ENCODE data around the gene ARID5B.
"Not testable (repeated sequence)": the region's sequence is repeated elsewhere in the genome, so short reads cannot be mapped to it uniquely, and the experiment has no call there.

Gene ARID5B

GRCh38 chr10:61900829-61901792 is at the start of gene ARID5B:
Gene ARID5B (plus strand): TSS chr10:61901699. CDS start chr10:61901710, 11 bp downstream.
- peak; percentile 10 for DNase-seq

GRCh38 chr10:61852261-61852660 is 49.2 kb upstream of the ARID5B start:
- no peak for DNase-seq

GRCh38 chr10:61855771-61856170 is 45.7 kb upstream of the ARID5B start:
- DNase-seq = no peak

GRCh38 chr10:61857746-61858145 is 43.8 kb upstream of the ARID5B start:
- no peak for DNase-seq

- no peak for DNase-seq
Observed at GRCh38 chr10:61859786-61860185, 41.7 kb upstream of the ARID5B start.

- no peak for DNase-seq
Observed at GRCh38 chr10:61860964-61861758, 40.3 kb upstream of the ARID5B start.

- no peak for DNase-seq
Observed at GRCh38 chr10:61863981-61864380, 37.5 kb upstream of the ARID5B start.

GRCh38 chr10:61866700-61867368 is 34.7 kb upstream of the ARID5B start:
- no peak for DNase-seq

- not testable (repeated sequence) for DNase-seq
Observed at GRCh38 chr10:61867374-61867773, 34.1 kb upstream of the ARID5B start.

- DNase-seq = not testable (repeated sequence)
Observed at GRCh38 chr10:61867817-61868216, 33.7 kb upstream of the ARID5B start.

- no peak for DNase-seq
Observed at GRCh38 chr10:61869041-61869675, 32.3 kb upstream of the ARID5B start.

GRCh38 chr10:61869774-61870525 is 31.5 kb upstream of the ARID5B start:
- DNase-seq = no peak

GRCh38 chr10:61870526-61870895 is 31.0 kb upstream of the ARID5B start:
- DNase-seq = no peak

- DNase-seq = no peak
Observed at GRCh38 chr10:61871487-61871886, 30.0 kb upstream of the ARID5B start.

- DNase-seq = no peak
Observed at GRCh38 chr10:61877887-61878739, 23.4 kb upstream of the ARID5B start.

- DNase-seq = no peak
Observed at GRCh38 chr10:61878740-61879068, 22.8 kb upstream of the ARID5B start.

GRCh38 chr10:61882621-61883370 is 18.7 kb upstream of the ARID5B start:
- DNase-seq = no peak

- DNase-seq = no peak
Observed at GRCh38 chr10:61883371-61884025, 18.0 kb upstream of the ARID5B start.

- DNase-seq = no peak
Observed at GRCh38 chr10:61887772-61888171, 13.7 kb upstream of the ARID5B start.

- no peak for DNase-seq
Observed at GRCh38 chr10:61888744-61889143, 12.8 kb upstream of the ARID5B start.

Measured in NCI-H510A (cell line).